HEK293T (cell line): ENCODE results near the gene PSTPIP1.

Source experiments
- CTCF ChIA-PET: fragments of 350-600 bp; formaldehyde crosslinking; extraction: SDS; loops from one replicate; lab custom pipeline; 2021; ENCODE audit warnings: antibody characterized with exemption, inconsistent platforms; lab: Yijun Ruan, JAX
- POLR2A ChIA-PET: fragments of 350-600 bp; formaldehyde crosslinking; extraction: SDS; loops from one replicate; lab custom pipeline; 2020; ENCODE audit warnings: antibody characterized with exemption, inconsistent platforms; lab: Yijun Ruan, JAX
- DNase-seq: peaks from one replicate; pipeline ENCODE4 v3.0.0; 2012; ENCODE audit warnings: mixed read lengths; ENCODE audit errors: extremely low spot score
- ARNT ChIP-seq: fragments of 450-650 bp; IDR thresholded peaks from 2 replicates; pipeline ENCODE4 v1.6.1; 2017; ENCODE audit warnings: mild to moderate bottlenecking
- BHLHE40 ChIP-seq: fragments of 450-650 bp; IDR thresholded peaks from 2 replicates; pipeline ENCODE4 v1.6.1; 2016; ENCODE audit warnings: mild to moderate bottlenecking, moderate library complexity, borderline replicate concordance
- CTBP1 ChIP-seq: fragments of 450-650 bp; IDR thresholded peaks from 2 replicates; pipeline ENCODE4 v1.6.1; 2016; ENCODE audit warnings: borderline replicate concordance
- ELF4 ChIP-seq: fragments of 450-650 bp; IDR thresholded peaks from 2 replicates; pipeline ENCODE4 v1.6.1; 2017; ENCODE audit warnings: antibody characterized with exemption
- FOXA1 ChIP-seq: fragments of 450-650 bp; IDR thresholded peaks from 2 replicates; pipeline ENCODE4 v1.6.1; 2016; ENCODE audit warnings: mild to moderate bottlenecking
- FOXK2 ChIP-seq: fragments of 450-650 bp; IDR thresholded peaks from 2 replicates; pipeline ENCODE4 v1.6.1; 2016; ENCODE audit warnings: mild to moderate bottlenecking
- FOXM1 ChIP-seq: fragments of 450-650 bp; IDR thresholded peaks from 2 replicates; pipeline ENCODE4 v1.6.1; 2017; ENCODE audit warnings: mild to moderate bottlenecking, borderline replicate concordance
- HDGF ChIP-seq: fragments of 450-650 bp; IDR thresholded peaks from 2 replicates; pipeline ENCODE4 v1.6.1; 2017; ENCODE audit warnings: antibody characterized with exemption, borderline replicate concordance
- L3MBTL2 ChIP-seq: fragments of 450-650 bp; conservative IDR thresholded peaks from 2 replicates; pipeline ENCODE4 v1.6.1; 2016; ENCODE audit warnings: mild to moderate bottlenecking
- LEF1 ChIP-seq: fragments of 450-650 bp; IDR thresholded peaks from 2 replicates; pipeline ENCODE4 v1.6.1; 2017; ENCODE audit warnings: mild to moderate bottlenecking, borderline replicate concordance
- NFRKB ChIP-seq: fragments of 450-650 bp; IDR thresholded peaks from 2 replicates; pipeline ENCODE4 v1.6.1; 2016; ENCODE audit warnings: mild to moderate bottlenecking, moderate library complexity
- PKNOX1 ChIP-seq: fragments of 450-650 bp; IDR thresholded peaks from 2 replicates; pipeline ENCODE4 v1.6.1; 2016
- SP1 ChIP-seq: fragments of 450-650 bp; IDR thresholded peaks from 2 replicates; pipeline ENCODE4 v1.6.1; 2017
- SUZ12 ChIP-seq: fragments of 450-650 bp; IDR thresholded peaks from 2 replicates; pipeline ENCODE4 v1.6.1; 2016; ENCODE audit warnings: mild to moderate bottlenecking
- TARDBP ChIP-seq: fragments of 450-650 bp; IDR thresholded peaks from 2 replicates; pipeline ENCODE4 v1.6.1; 2016
- ZNF384 ChIP-seq: fragments of 450-650 bp; IDR thresholded peaks from 2 replicates; pipeline ENCODE4 v1.6.1; 2016

The PSTPIP1 gene

GRCh38 chr15:76996526-76997401, 1.8 kb downstream of the PSTPIP1 start:
- TF ChIP-seq FOXM1 (no peak), SUZ12 (no peak), NFRKB (no peak), CTBP1 (no peak), ZNF384 (no peak), ELF4 (no peak), LEF1 (no peak), FOXK2 (no peak)
- ChIA-PET CTCF (interaction anchor here (1.1 kb wide), 1 partner anchor 23 kb away, joined by 3 read pairs; no protein-coding TSS in a partner anchor), POLR2A (no interaction called here)
- DNase-seq: no peak

GRCh38 chr15:76998663-76999285, 3.8 kb downstream of the PSTPIP1 start:
- TF ChIP-seq NFRKB: no peak
- TF ChIP-seq PKNOX1: no peak
- TF ChIP-seq TARDBP: no peak
- no peak for TF ChIP-seq BHLHE40
- TF ChIP-seq ELF4: no peak
- TF ChIP-seq FOXA1: no peak
- no peak for TF ChIP-seq LEF1
- no peak for TF ChIP-seq HDGF
- no peak for TF ChIP-seq FOXM1
- TF ChIP-seq ZNF384: no peak
- no peak for TF ChIP-seq FOXK2
- no peak for TF ChIP-seq CTBP1
- TF ChIP-seq SP1: no peak
- TF ChIP-seq ARNT: no peak
- no peak for TF ChIP-seq SUZ12
- no peak for TF ChIP-seq L3MBTL2
- POLR2A ChIA-PET: no interaction called here
- no peak for DNase-seq
- CTCF ChIA-PET: interaction anchor here (1.5 kb wide), 1 partner anchor 36 kb away, joined by 7 read pairs; no protein-coding TSS in a partner anchor

GRCh38 chr15:76999996-77000395, 5.1 kb downstream of the PSTPIP1 start:
- POLR2A ChIA-PET: no interaction called here

GRCh38 chr15:77001351-77001750, 6.4 kb downstream of the PSTPIP1 start:
- no peak for DNase-seq
- ChIA-PET POLR2A (no interaction called here), CTCF (interaction anchor here (1.7 kb wide), 1 partner anchor 28 kb away, joined by 7 read pairs; no protein-coding TSS in a partner anchor)
- TF ChIP-seq FOXK2: no peak
- no peak for TF ChIP-seq FOXA1
- no peak for TF ChIP-seq SP1
- TF ChIP-seq ZNF384: no peak
- no peak for TF ChIP-seq HDGF
- TF ChIP-seq ARNT: no peak
- TF ChIP-seq PKNOX1: no peak
- no peak for TF ChIP-seq TARDBP
- TF ChIP-seq FOXM1: no peak
- TF ChIP-seq LEF1: no peak
- TF ChIP-seq BHLHE40: no peak
- TF ChIP-seq CTBP1: no peak
- TF ChIP-seq ELF4: no peak
- no peak for TF ChIP-seq L3MBTL2
- no peak for TF ChIP-seq SUZ12
- TF ChIP-seq NFRKB: no peak

More at GRCh38 chr15:76999996-77000395, 5.1 kb downstream of the PSTPIP1 start:
- DNase-seq: no peak
- TF ChIP-seq ARNT: no peak
- TF ChIP-seq ELF4: no peak
- no peak for TF ChIP-seq HDGF
- no peak for TF ChIP-seq ZNF384
- no peak for TF ChIP-seq LEF1
- TF ChIP-seq PKNOX1: no peak
- no peak for TF ChIP-seq FOXA1
- TF ChIP-seq NFRKB: no peak
- TF ChIP-seq TARDBP: no peak
- no peak for TF ChIP-seq SUZ12
- TF ChIP-seq FOXK2: no peak
- no peak for TF ChIP-seq BHLHE40
- no peak for TF ChIP-seq SP1
- no peak for TF ChIP-seq FOXM1
- CTCF ChIA-PET: interaction anchor here (0.6 to 1.7 kb wide), 2 partner anchors 26 to 556 kb away, joined by 3 to 7 read pairs; no protein-coding TSS in a partner anchor

GRCh38 chr15:77001966-77002365, 7.0 kb downstream of the PSTPIP1 start:
- ChIA-PET CTCF (no interaction called here), POLR2A (no interaction called here)
- TF ChIP-seq SP1 (no peak), NFRKB (no peak), FOXA1 (no peak), FOXM1 (no peak), ZNF384 (no peak), LEF1 (no peak), PKNOX1 (no peak), TARDBP (no peak), HDGF (no peak), CTBP1 (no peak)
- DNase-seq: no peak
